ENCODE measurements around the gene STAT5B. TPM values are rescaled to one million over a fixed set of nuclear protein-coding genes. Genes with fewer than 3 reads are reported as not detected.
"Not testable (repeated sequence)": the region's sequence is repeated elsewhere in the genome, so short reads cannot be mapped to it uniquely, and the experiment has no call there.

The STAT5B gene
- polyA plus RNA-seq (2013, experiment 1 of 2; ENCODE audit: insufficient read length): 27.0 TPM
- 33.0 TPM for polyA plus RNA-seq (2013, experiment 2 of 2; ENCODE audit: insufficient read length)

GRCh38 chr17:42276359-42276608, at the start of gene STAT5B:
Gene STAT5B (minus strand): TSS chr17:42276391. CDS start chr17:42232127, 44,264 bp downstream.
- peak; percentile 75 for DNase-seq

DNA sequence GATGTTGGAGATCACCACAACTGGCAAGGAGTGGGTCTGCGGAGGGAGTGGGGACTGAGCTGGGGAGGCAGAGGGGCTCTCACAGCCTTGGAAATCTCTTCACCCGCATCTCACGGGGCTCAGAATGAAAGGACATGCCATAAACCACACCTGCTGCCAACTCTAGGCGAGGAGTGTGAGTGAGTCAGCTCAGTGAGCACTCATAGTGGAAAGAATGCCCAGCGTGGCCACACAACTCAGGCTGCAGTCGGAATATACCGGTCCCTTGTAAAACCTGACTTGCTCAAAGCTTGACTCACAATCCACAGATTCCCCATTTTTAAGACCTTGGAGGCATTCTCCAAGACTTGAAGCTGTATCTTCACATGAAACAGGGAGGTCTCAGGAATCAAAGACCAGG, 48.8 kb upstream of the STAT5B start:
- DNase-seq: peak; percentile 73

DNA sequence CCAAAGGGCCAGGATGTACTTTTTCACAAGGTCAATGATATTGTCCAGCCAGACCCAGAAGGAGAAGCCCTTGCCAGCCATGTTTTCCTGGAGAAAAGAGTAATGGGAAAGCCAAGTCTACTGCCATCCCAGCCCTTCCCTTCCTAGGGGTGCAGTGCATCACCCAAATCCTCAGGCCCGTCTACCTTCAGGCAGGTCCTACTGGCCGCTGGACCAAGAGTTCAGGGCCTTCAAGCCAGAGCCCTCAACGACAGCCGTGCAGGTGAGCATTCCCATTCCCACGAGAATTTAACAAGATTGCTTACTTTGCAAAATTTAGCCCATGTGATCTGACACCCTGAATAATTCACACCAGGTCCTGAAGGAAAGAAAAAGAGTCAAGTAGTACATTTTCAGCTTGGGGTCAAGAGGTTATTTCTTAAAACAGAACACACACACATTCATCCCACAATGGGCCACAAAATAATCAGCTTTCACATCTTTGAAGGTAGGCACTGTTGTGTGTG, 47.1 kb upstream of the STAT5B start:
- no peak for DNase-seq

- peak; percentile 87 for DNase-seq
These were observed 46.4 kb upstream of the STAT5B start for GRCh38 chr17:42322382-42323267.

DNA sequence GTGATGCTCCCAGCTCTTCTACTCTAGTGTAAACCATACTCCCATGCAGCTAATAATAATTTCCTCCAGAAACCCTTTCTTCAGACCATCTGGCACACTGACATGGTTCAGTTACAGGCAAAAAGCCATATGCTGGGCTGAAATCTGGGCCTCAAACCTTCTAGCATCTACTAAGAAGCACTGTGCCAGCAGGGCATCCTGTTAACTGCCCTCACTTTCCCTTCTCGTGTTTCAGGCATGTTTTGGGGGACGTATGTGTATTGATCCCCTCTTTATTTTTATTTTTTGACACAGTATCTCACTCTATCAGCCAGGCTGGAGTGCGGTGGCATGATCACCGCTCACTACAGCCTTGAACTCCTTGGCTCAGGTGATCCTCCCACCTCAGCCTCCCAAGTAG, 45.4 kb upstream of the STAT5B start:
- DNase-seq: no peak

- DNase-seq: not testable (repeated sequence)
These were observed 41.8 kb upstream of the STAT5B start for GRCh38 chr17:42317967-42318366.

DNA sequence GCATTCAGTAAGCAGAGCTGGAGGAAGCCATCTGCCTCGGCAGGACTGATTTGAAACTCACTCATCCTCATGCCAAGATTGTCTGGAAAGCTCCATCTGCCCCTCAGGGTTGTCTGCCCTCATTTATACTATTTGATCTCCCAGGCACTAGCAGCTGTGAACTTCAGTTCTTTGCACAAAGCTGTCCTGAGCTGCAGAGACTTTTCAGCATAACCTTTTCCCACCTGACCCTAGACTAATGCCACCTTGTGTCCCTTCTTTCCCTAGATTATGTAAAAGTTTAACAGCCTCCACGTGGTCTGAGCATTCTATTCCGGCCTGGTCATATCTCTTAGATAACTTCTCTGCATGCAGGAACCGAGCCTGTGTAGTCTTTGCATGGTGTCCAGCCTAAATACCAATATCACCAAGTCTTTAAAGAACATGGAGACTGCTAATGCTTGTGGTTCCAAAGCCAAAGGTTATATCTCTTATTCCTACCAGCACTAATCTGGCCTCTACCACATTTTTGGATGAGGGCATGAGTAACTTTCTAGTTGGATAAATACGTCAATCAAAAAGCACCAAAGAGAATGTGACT, 41.2 kb upstream of the STAT5B start:
- DNase-seq: no peak

GRCh38 chr17:42316755-42317154, 40.6 kb upstream of the STAT5B start:
- no peak for DNase-seq

DNA sequence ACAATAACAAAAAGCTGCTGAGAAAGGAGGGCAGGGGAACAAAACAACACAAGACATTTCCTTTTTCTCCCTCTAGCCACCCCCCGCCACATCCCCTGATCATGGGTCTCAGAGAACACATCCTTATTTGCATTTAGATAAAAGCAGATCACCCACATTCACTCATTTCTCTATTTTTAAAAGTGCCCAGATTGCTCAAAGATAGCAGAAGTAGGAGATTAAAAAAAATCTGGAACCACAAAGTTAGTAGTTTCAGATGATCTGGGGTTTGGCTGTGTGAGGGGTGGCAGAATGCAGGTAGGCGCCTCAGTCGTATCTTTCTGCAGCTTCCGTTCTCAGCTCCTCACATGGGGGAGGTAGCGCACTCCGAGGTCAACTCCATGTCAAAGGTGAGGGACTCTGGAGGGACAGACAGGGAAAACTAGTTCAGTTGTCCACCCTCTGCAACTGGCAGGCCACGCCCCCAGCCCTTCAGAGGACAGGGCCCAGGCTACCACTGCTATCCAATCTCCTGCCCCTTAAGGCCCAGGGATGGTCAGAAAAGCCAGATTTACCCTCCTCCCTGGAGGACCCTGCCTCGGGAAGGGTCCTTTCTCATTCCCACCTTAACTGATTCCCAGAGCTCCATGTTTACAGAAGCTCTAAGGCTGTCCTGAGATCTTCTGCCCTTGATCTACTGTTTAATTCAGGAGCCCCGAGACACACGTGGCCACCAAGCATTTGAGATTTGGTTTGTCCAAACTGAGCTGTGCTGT, 39.4 kb upstream of the STAT5B start:
- no peak for DNase-seq

DNA sequence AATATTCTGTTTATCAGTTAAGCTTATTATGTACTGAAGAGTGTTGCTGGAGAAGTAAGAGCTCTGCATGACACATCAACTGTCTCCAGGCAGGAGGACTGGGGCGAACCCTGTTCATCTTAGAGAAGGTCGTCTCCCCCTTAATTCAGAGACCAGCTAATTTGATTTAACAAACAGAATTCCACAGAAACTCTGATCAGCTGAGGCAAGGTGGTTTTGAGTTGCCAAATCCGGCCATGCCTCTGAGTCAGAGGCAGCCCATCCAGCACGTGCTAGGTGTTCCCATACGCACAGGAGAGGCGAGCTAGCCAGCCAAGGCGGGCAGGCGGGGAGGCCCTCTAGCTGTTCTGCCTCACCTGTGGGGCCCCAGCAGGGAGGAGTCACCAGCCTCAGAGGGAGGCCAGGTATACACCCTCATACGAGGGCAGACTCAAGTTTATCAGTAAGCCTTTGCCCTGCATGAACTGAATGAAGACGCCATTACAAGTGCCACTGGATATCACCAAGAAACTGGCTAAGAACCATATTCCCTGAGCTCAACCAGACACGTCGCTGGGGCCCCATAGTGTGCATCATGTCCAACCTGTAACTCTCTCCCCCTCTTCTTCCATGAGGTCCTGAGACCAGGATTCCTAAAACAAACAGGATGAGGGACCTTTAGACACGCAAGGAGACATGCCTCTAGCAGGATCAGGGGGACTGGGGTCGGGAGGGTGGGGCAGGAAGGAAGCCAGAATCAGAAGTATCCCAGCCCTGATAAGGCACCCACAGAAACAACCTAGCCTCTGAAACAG, 37.8 kb upstream of the STAT5B start:
- no peak for DNase-seq

- no peak for DNase-seq
These were observed 37.2 kb upstream of the STAT5B start for GRCh38 chr17:42313389-42313772.

DNA sequence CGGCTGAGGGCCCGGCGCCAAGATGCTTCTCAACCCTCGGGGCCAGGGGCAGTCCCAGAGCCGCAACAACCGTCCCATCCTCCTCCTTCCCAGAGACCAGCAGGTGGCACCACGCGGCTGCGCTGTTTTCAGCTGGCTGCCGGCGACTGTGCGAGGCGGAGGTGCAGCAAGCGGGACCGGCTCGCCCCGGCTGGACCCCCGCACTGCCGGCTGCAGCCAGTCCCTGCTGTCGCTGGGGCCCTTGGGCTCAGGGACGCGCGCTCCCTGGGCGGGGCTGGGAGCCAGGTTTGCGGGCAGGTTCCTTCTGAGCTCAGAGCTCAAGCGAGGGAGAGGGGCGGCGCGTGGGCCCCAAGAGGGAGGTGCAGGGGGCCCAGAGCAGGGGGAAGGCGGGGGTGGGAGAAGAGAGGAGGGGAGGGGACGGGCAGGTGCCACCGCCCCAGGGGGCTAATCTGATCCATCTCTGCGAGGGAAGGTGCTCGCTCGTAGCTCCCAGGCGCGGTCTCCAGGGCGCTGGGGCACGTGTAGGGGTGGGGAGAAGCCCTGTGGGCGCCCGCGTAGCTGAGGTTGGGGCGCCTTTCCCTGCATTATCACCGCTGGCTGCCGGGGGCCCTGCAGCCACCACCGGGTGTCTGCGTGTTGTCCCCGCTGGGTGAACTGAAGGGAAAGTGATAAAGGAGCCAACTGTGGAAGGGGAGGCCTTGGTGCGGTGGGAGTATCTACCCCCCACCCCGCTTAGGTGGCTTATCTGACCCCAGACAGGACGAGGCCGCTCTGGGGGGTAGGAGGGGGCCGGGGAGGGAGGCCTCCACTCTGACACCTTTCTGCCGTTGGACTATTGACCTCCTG, 36.3 kb upstream of the STAT5B start:
- DNase-seq: peak; percentile 79

DNA sequence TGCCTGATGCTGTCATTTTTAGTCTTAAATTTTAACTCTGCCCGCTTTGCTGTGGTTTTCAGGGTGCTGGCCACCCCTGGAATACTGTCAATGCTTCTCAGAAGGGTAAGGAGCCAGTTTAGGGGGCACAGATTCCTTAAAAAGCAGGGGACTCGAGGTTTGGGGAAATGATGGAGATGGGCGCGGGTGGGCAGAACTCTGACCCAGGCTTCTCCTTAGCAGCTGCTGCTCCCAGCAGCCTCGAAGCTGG, 35.8 kb upstream of the STAT5B start:
- DNase-seq: no peak

- DNase-seq: peak; percentile 69
These were observed 35.2 kb upstream of the STAT5B start for GRCh38 chr17:42311240-42312034.

- no peak for DNase-seq
These were observed 34.6 kb upstream of the STAT5B start for GRCh38 chr17:42310787-42311215.

DNA sequence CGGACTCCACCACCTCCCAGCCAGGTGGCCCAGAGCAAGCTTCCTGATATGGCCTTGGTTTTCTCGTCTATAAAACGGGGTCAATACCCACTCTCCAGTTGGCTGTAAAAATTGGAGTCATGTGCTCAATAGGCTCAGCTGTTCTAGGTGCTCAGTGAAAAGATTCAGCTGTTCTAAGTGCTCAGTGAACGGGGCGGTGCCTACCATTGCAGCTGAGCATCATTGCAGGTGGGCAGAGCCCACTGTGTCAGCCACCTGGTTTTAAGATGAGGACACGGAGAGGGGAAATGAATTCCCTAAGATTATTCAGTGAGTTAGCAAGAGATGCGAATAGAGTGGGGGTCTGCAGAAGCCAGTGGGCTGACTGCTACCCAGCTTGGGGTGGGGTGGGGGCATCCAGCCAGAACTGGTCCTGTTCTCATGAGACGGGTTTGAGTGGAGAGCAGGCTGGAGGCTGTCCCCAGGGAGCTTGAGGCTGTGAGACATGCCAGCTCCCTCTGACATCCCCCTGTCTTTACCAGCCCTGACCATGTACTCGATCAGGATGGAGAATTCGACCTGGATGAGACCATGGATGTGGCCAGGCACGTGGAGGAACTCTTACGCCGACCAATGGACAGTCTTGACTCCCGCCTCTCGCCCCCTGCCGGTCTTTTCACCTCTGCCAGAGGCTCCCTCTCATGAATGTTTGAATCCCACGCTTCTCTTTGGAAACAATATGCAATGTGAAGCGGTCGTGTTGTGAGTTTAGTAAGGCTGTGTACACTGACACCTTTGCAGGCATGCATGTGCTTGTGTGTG, 34.0 kb upstream of the STAT5B start:
- DNase-seq: no peak

GRCh38 chr17:42309142-42309541, 33.0 kb upstream of the STAT5B start:
- DNase-seq: no peak

DNA sequence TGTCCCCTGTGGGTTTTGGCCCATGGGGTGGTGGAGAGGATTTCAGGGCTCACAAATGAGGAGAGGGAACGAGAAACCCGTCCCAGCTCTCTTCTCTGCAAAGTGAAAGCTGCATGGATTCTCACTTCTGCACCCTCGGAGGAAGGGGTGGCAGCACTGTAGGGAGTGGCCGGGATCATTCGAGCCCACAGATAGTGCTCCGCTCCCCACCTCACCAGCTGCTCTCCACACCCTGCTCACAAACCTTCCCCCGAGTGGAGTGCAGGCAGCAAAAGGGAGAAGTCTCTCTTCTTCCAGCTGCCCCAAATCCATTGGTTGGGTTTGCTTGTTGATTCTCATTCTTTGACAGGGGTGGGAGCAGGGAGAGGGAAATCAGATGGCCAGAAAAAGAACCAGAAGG, 32.3 kb upstream of the STAT5B start:
- DNase-seq: no peak

GRCh38 chr17:42307362-42307927, 31.3 kb upstream of the STAT5B start:
- no peak for DNase-seq

GRCh38 chr17:42306385-42306667, 30.1 kb upstream of the STAT5B start:
- no peak for DNase-seq
